Endodermal cell (in vitro differentiated cells): ENCODE measurements around the gene FXYD1. TPM values are rescaled to one million over a fixed set of nuclear protein-coding genes. Genes with fewer than 3 reads are reported as not detected.

Source experiments
- DNase-seq: peaks from one replicate; pipeline ENCODE4 v3.0.0-alpha.2; 2017
- H3K27ac ChIP-seq: 2 replicates; pipeline ENCODE4 v1.5.1; 2013; ENCODE audit warnings: mild to moderate bottlenecking, low read depth, low read length, moderate library complexity
- H3K27me3 ChIP-seq: 2 replicates; pipeline ENCODE4 v1.6.1; 2013; ENCODE audit warnings: mild to moderate bottlenecking, low read length, moderate library complexity; ENCODE audit not compliant: insufficient read depth, control insufficient read depth, poor library complexity, severe bottlenecking
- H3K36me3 ChIP-seq: 2 replicates; pipeline ENCODE4 v1.7.0; 2013; ENCODE audit warnings: mild to moderate bottlenecking, low read length, moderate library complexity; ENCODE audit not compliant: control insufficient read depth, insufficient read depth
- H3K4me1 ChIP-seq: one replicate; pipeline ENCODE4 v1.7.0; 2013; ENCODE audit warnings: low read length; ENCODE audit not compliant: control insufficient read depth, insufficient read depth
- H3K4me3 ChIP-seq: 2 replicates; pipeline ENCODE4 v1.5.1; 2013; ENCODE audit warnings: mild to moderate bottlenecking, low read length, moderate library complexity
- H3K9ac ChIP-seq: 2 replicates; pipeline ENCODE4 v1.6.1; 2013; ENCODE audit warnings: mild to moderate bottlenecking, low read length, moderate library complexity; ENCODE audit not compliant: poor library complexity, severe bottlenecking; ENCODE audit errors: extremely low read depth
- H3K9me3 ChIP-seq: 2 replicates; pipeline ENCODE4 v1.6.1; 2013; ENCODE audit warnings: mild to moderate bottlenecking, low read length, moderate library complexity; ENCODE audit not compliant: control insufficient read depth
- H3K27ac Mint-ChIP-seq: 2 replicates; pipeline ENCODE4 v1.8.0; 2020; ENCODE audit warnings: mixed read lengths
- H3K27me3 Mint-ChIP-seq: 2 replicates; pipeline ENCODE4 v1.8.0; 2021; ENCODE audit warnings: mild to moderate bottlenecking, mixed read lengths; ENCODE audit not compliant: insufficient read depth
- H3K36me3 Mint-ChIP-seq: 2 replicates; pipeline ENCODE4 v1.8.0; 2020; ENCODE audit warnings: low read depth, mixed read lengths
- H3K4me1 Mint-ChIP-seq: 2 replicates; pipeline ENCODE4 v1.8.0; 2020; ENCODE audit warnings: mixed read lengths
- H3K4me3 Mint-ChIP-seq: 2 replicates; pipeline ENCODE4 v1.8.0; 2020; ENCODE audit warnings: mild to moderate bottlenecking, moderate library complexity, mixed read lengths
- H3K9me3 Mint-ChIP-seq: 2 replicates; pipeline ENCODE4 v1.8.0; 2020; ENCODE audit warnings: mild to moderate bottlenecking, mixed read lengths
- CTCF ChIP-seq: fragments of 200-600 bp; sonication (generic); conservative IDR thresholded peaks from 2 replicates; pipeline ENCODE4 v1.5.0; 2021; ENCODE audit warnings: antibody characterized with exemption, mild to moderate bottlenecking
- WGBS, 2 experiments: methylation state at CpG; one replicate each; pipeline versions ENCODE4 v1.1.5 to v1.1.7; 2013; ENCODE audit warnings: missing lambda C conversion rate in 2 of 2, mixed read lengths in 1 of 2; ENCODE audit not compliant: insufficient coverage in 1 of 2, insufficient read length in 1 of 2; 5-methylcytosine and 5-hydroxymethylcytosine counted together
- total RNA-seq, 2 donors: library from RNA; stranded (reverse); fragmentation: NEBNext Ultra II Directional in 1 of 2; extraction: Animal tissue kit (Norgen Biotek cat#: 25700) in 1 of 2; gene quantifications; 2 replicates in 1 of 2; 3 replicates in 1 of 2; pipeline ENCODE4 v1.2.1, GENCODE V29; 2021

The FXYD1 gene
- total RNA-seq, 2 donors from 2014 or later, result 0.75 TPM; not detected in 1

DNA sequence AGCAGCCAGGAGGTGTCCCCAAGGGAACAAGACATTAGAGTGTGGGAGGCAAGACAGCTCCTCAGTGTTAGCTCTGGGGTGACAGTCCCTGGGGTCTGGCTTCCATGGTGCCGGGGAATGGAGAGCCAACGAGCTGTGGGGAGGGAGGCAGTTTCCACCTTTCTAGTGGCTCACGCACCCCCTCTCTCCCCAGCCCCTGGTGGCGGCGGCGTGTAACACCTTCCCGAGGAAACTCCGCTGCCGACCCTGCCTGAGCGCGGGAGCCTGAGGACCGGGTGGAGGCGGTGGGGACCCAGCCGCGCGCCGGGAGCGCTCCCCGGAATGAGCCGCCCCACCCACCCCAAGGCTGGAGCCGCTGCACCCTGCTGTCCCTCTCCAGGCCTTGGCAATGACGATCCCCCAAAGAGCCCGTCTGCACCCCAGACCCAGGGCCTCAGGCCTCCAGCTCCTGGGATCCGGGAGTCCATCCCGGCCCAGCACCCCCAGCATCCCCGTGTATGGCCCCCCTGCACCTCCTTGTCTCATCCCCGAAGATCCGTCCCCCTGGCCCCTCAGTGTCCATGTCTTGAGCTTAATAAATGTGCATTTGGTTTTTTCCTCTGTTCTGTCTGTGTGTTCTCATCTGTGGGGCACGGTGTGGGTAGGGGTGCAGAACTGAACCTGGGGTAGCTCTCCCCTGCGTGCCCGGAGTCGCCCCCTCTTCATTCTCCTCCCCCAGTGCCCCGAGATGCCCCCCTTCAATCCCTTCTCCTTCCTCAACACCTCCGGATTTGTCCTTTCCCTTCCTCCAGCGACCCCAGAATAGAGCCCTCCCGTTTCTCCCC lies 15.3 kb downstream of the FXYD1 start:
- peak overlapping the region; percentile 78 for H3K4me3 ChIP-seq
- no peak overlapping the region for H3K9ac ChIP-seq
- Mint-ChIP-seq H3K27ac (no peak overlapping the region), H3K4me3 (peak overlapping the region; percentile 86), H3K4me1 (peaks cover 6% of the 10 kb centered on the region), H3K36me3 (peaks cover 5% of the 10 kb centered on the region), H3K9me3 (no peaks in the 10 kb centered on the region), H3K27me3 (peaks cover 36% of the 10 kb centered on the region)
- peak; percentile 83 for TF ChIP-seq CTCF
- DNase-seq, result peak; percentile 88
- peaks cover 27% of the 10 kb centered on the region for H3K27me3 ChIP-seq
- no peaks in the 10 kb centered on the region for H3K4me1 ChIP-seq
- WGBS, 2 experiments, result 7 to 40% methylated on average over 1 to 35 of the region's 36 CpGs
- H3K36me3 ChIP-seq, result no peaks in the 10 kb centered on the region
- H3K27ac ChIP-seq, result no peak overlapping the region
- no peaks in the 10 kb centered on the region for H3K9me3 ChIP-seq

DNA sequence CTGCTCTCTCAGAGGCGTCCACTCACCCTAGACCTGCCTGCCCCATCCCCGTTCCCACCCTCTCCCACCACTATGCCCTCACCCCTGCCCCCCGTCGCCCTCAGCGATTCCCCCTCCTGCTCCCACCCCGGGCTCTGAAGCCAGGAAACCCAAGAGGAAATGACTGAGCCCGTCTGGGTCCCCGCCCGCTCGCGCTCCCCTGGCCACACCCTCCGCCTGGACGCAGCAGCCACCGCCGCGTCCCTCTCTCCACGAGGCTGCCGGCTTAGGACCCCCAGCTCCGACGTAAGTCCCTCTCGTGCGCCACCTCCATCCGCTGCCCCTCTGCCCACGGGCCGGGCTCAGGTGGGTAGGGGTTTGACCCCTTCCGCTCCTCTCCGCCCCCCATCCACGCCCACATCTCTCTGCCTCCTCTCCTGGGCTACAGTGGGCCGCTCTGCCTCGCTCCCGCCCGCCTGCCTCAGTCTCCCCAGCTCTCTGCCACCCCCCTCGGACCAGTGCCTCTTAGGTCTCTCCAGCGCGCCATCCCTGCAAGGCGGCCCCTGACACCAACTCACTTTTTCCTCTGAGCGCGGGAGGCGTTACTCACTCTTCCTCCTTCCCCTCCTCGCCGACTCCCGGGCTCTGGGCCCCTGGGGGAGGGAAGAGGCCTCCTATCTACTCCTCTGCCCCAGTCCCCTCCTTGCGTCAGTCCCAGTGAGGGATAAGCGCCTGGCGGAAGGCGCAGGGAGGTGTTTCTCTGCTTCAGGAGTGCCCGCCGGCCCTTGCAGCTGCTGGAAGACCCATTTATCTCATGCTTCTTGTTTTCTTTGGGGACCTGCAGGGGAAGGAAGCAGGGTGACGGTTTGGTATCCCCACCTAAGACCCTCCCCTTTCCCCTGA lies 16.1 kb downstream of the FXYD1 start, which contains the start of gene FXYD5:
Gene FXYD5, plus strand, starts transcription at position 211 of the 882 bp plus-strand sequence. CDS start 816 bp downstream, outside the sequence.
- no peaks in the 10 kb centered on the region for H3K4me1 ChIP-seq
- peak within 1 kb of the TSS; percentile 15 for H3K9ac ChIP-seq
- peaks cover 6% of the 10 kb centered on the region for H3K4me1 Mint-ChIP-seq
- peak within 1 kb of the TSS; percentile 78 for H3K4me3 ChIP-seq
- DNase-seq, result peak; percentile 87
- H3K27ac ChIP-seq, result no peak within 1 kb of the TSS
- H3K27me3 ChIP-seq, result peaks cover 27% of the 10 kb centered on the region
- no peaks in the 10 kb centered on the region for H3K9me3 ChIP-seq
- H3K27ac Mint-ChIP-seq, result peak within 1 kb of the TSS; percentile 59
- peak within 1 kb of the TSS; percentile 86 for H3K4me3 Mint-ChIP-seq
- H3K36me3 Mint-ChIP-seq, result peaks cover 11% of the 10 kb centered on the region
- peak; percentile 36 for TF ChIP-seq CTCF
- 0 to 2% methylated on average over 8 to 49 of the region's 49 CpGs for WGBS, 2 experiments
- no peaks in the 10 kb centered on the region for H3K9me3 Mint-ChIP-seq
- H3K36me3 ChIP-seq, result no peaks in the 10 kb centered on the region
- peaks cover 36% of the 10 kb centered on the region for H3K27me3 Mint-ChIP-seq

- Mint-ChIP-seq H3K27ac (no peak overlapping the region), H3K9me3 (no peaks in the 10 kb centered on the region), H3K4me3 (peak overlapping the region; percentile 86), H3K36me3 (peaks cover 11% of the 10 kb centered on the region), H3K27me3 (peaks cover 36% of the 10 kb centered on the region), H3K4me1 (peaks cover 6% of the 10 kb centered on the region)
- no peak for DNase-seq
- no peaks in the 10 kb centered on the region for H3K9me3 ChIP-seq
- TF ChIP-seq CTCF, result no peak
- H3K27me3 ChIP-seq, result peaks cover 27% of the 10 kb centered on the region
- H3K36me3 ChIP-seq, result no peaks in the 10 kb centered on the region
- H3K9ac ChIP-seq, result peak overlapping the region; percentile 15
- peak overlapping the region; percentile 78 for H3K4me3 ChIP-seq
- H3K27ac ChIP-seq, result no peak overlapping the region
- WGBS, 2 experiments, result 39 to 42% methylated on average over 10 to 17 of the region's 17 CpGs
- H3K4me1 ChIP-seq, result no peaks in the 10 kb centered on the region
Measured at GRCh38 chr19:35155441-35155840, 16.8 kb downstream of the FXYD1 start.
